ENCODE data around the gene LAMA3.

Gene LAMA3

DNA sequence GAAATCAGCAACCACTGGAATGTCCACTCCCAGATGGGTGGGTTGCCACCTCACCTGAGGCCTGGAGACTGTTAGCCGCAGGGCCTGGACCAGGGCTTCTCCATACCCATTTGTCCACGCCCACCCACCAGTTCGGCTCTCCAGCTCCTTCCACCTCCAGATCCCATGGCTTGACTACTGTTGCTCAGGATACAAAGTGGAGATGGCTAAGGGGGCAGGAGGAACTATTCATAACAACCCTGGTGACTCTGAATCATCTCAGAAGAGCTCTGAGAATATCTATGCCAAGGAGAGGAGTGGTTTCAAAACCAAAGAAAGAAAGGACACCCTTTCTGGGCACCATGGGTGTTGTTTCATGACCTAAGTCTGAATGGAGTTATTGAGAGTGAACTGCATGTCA is 145.8 kb downstream of the LAMA3 start:
- in situ Hi-C loops (cut with MboI; ENCODE audit: low sequenced_read_pairs, unreplicated experiment), result no loop called here
- no peak for DNase-seq (ENCODE audit: low spot score)
- no peak for TF ChIP-seq CTCF (IDR thresholded peaks at IDR 0.05; ENCODE audit: borderline replicate concordance, control extremely low read depth, extremely low read depth, insufficient read depth, missing control alignments)

DNA sequence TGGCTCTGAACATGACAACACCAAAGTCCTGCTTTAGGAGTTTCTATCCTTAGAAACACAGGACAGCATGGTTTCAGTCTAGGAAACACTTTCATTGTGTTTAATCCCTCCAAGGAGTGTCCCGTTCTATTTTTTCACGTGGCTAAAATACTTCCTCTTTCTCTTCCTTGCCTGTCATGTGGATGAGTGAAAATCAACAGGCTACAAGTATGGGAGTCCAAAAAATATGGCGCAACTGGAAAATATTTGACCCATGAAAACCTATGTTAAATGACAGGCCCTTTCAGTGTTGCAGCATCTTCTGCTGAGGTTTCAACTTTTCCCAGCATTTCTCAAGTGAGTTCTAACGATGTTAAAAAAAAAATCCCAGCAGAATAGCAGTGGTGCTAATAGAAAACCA is 146.3 kb downstream of the LAMA3 start:
- DNase-seq (ENCODE audit: low spot score), result no peak

GRCh38 chr18:23837591-23837990 is 148.3 kb downstream of the LAMA3 start:
- no peak for DNase-seq (ENCODE audit: low spot score)
- in situ Hi-C loops (cut with MboI; ENCODE audit: low sequenced_read_pairs, unreplicated experiment), result no loop called here
- TF ChIP-seq CTCF (IDR thresholded peaks at IDR 0.05; ENCODE audit: borderline replicate concordance, control extremely low read depth, extremely low read depth, insufficient read depth, missing control alignments), result no peak

More for the DNA sequence above, 146.3 kb downstream of the LAMA3 start:
- in situ Hi-C loops (cut with MboI; ENCODE audit: low sequenced_read_pairs, unreplicated experiment), result no loop called here
- TF ChIP-seq CTCF (IDR thresholded peaks at IDR 0.05; ENCODE audit: borderline replicate concordance, control extremely low read depth, extremely low read depth, insufficient read depth, missing control alignments), result no peak

DNA sequence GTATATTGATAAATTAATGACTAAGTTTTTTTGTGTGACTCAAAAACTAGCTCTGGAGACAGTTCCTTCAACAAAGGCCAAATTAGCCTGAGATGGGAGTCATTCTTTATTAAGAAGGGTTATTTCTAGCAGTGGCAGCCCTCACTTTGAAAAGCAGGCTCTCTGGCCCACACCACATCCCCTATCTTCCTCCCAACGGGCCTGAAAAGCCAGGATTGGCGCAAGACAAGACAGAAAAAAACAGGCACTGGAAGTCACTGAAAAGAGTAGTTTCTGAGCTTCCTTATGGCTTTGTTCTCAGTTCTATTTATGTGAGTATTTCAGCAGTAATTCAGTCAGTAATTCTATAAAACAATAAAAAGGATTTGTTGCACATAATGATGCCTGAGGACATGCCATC is 149.0 kb downstream of the LAMA3 start:
- no peak for DNase-seq (ENCODE audit: low spot score)
- TF ChIP-seq CTCF (IDR thresholded peaks at IDR 0.05; ENCODE audit: borderline replicate concordance, control extremely low read depth, extremely low read depth, insufficient read depth, missing control alignments), result no peak
- in situ Hi-C loops (cut with MboI; ENCODE audit: low sequenced_read_pairs, unreplicated experiment), result no loop called here

DNA sequence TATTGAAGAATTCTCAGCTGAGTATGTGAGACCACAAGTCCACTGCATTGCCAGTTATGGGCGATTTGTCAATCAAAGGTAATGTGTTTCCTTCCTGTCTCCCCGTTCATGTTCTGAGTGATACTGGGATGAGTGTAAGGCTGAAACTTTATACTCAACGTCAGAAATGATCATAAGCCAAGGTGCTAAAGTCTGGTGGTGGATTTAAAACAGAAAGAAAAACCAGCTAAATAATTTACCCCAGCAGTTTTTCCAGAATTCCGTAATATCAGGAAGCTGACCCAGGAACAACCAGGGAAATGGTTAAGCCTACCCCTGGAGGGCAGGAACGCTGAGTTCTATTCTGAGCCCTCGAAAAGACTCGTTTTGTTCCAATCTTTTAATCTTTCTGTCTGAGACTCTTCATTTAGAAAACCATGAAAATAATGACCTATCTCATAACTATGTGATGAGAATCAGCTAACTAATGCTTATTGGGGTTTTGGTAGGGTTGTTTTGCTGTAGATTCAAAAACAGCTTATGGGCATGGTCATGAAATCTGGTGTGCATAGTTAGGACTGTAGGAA is 149.6 kb downstream of the LAMA3 start:
- in situ Hi-C loops (cut with MboI; ENCODE audit: low sequenced_read_pairs, unreplicated experiment), result no loop called here
- no peak for TF ChIP-seq CTCF (IDR thresholded peaks at IDR 0.05; ENCODE audit: borderline replicate concordance, control extremely low read depth, extremely low read depth, insufficient read depth, missing control alignments)
- no peak for DNase-seq (ENCODE audit: low spot score)

DNA sequence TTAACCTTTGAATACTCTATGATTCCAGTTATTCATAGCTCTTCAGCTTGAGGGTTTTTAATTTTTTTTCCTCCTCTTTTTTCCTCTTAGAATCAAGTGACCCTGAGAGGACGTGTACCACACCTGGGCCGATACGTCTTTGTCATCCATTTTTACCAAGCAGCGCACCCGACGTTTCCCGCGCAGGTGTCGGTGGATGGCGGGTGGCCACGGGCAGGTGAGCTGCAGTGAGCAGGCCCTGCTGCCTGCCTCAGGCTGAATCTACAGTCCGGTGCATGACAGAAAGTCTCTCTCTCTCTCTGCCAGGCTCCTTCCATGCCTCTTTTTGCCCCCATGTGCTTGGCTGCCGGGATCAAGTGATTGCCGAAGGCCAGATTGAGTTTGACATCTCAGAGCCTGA is 153.1 kb downstream of the LAMA3 start:
- in situ Hi-C loops (cut with MboI; ENCODE audit: low sequenced_read_pairs, unreplicated experiment), result no loop called here
- no peak for DNase-seq (ENCODE audit: low spot score)
- TF ChIP-seq CTCF (IDR thresholded peaks at IDR 0.05; ENCODE audit: borderline replicate concordance, control extremely low read depth, extremely low read depth, insufficient read depth, missing control alignments), result no peak
